GM12878 (cell line): Measurements from ENCODE around the gene PEX12. TPM values are rescaled to one million over a fixed set of nuclear protein-coding genes. Genes with fewer than 3 reads are reported as not detected.

Source experiments
- ATAC-seq: fragments of 200-7000 bp; cut with Tn5 transposase; 3 replicates; pipeline ENCODE4 v1.9.1; 2020; ENCODE audit warnings: mild to moderate bottlenecking, moderate library complexity
- BruUV-seq: library from RNA; stranded (reverse); fragments of 400-500 nt; replicated peaks from 2 replicates; lab custom pipeline; 2021; lab: Mats Ljungman, UMichigan
- CTCF ChIA-PET: fragments of 300-600 bp; sonication (Branson Sonifier 250); formaldehyde crosslinking; extraction: SDS; loops from one replicate; lab custom pipeline; 2021; ENCODE audit warnings: inconsistent platforms; lab: Yijun Ruan, JAX
- POLR2A ChIA-PET: fragments of 350-600 bp; formaldehyde crosslinking; extraction: SDS; loops from one replicate; lab custom pipeline; 2021; ENCODE audit warnings: inconsistent platforms; lab: Charles Lee
- RAD21 ChIA-PET: fragments of 300-600 bp; sonication (Branson Sonifier 250); formaldehyde crosslinking; loops from one replicate; lab custom pipeline; 2023; ENCODE audit warnings: antibody characterized with exemption; ENCODE audit not compliant: unreplicated experiment; lab: Charles Lee
- SMC1A ChIA-PET: fragments of 300-600 bp; sonication (Branson Sonifier 250); formaldehyde crosslinking; loops from one replicate; lab custom pipeline; 2023; ENCODE audit not compliant: unreplicated experiment, uncharacterized antibody; lab: Charles Lee
- DNase-seq: peaks from one replicate; pipeline ENCODE4 v3.0.0-alpha.2; 2011; ENCODE audit warnings: low read depth, low spot score
- FAIRE-seq: peaks from 3 replicates; lab custom pipeline; 2011; peaks lifted over from hg19 to GRCh38; lab: Jason Lieb, UNC
- H2AFZ ChIP-seq: 2 replicates; pipeline ENCODE4 v1.6.0; 2011; ENCODE audit warnings: low read depth, low read length, control low read depth; ENCODE audit not compliant: control insufficient read depth
- H3K27ac ChIP-seq: 2 replicates; pipeline ENCODE4 v1.5.1; 2011; ENCODE audit warnings: control low read depth; ENCODE audit not compliant: control insufficient read depth, insufficient read depth
- H3K27me3 ChIP-seq, 2 experiments: replicated peaks in 1 of 2; 2 replicates each; pipeline versions ENCODE4 v1.6.0 to v1.6.1; 2011; ENCODE audit warnings: low read length in 1 of 2; ENCODE audit not compliant: control insufficient read depth in 2 of 2, insufficient read depth in 2 of 2
- H3K36me3 ChIP-seq, 2 experiments: 2 replicates each; pipeline ENCODE4 v1.5.1; 2011; ENCODE audit warnings: low read length in 1 of 2; ENCODE audit not compliant: control insufficient read depth in 2 of 2, insufficient read depth in 2 of 2
- H3K4me1 ChIP-seq: 2 replicates; pipeline ENCODE4 v1.6.1; 2011; ENCODE audit warnings: mild to moderate bottlenecking, low read length, moderate library complexity, mixed read lengths; ENCODE audit not compliant: control insufficient read depth, insufficient read depth
- H3K4me2 ChIP-seq: 2 replicates; pipeline ENCODE4 v1.6.0; 2011; ENCODE audit warnings: control low read depth; ENCODE audit not compliant: control insufficient read depth, insufficient read depth
- H3K4me3 ChIP-seq: fragments of 200-600 bp; sonication (generic); 2 replicates; pipeline ENCODE4 v1.5.1; 2016
- H3K79me2 ChIP-seq: 2 replicates; pipeline ENCODE4 v1.6.0; 2011; ENCODE audit warnings: low read length; ENCODE audit not compliant: control insufficient read depth, insufficient read depth
- H3K9ac ChIP-seq: 2 replicates; pipeline ENCODE4 v1.8.0; 2011; ENCODE audit warnings: low read length, control low read depth, mixed read lengths; ENCODE audit not compliant: control insufficient read depth, insufficient read depth
- H3K9me3 ChIP-seq: replicated peaks from 3 replicates; pipeline ENCODE4 v1.5.1; 2011; ENCODE audit warnings: mild to moderate bottlenecking, low read length; ENCODE audit not compliant: control insufficient read depth, insufficient read depth
- H4K20me1 ChIP-seq: 2 replicates; pipeline ENCODE4 v1.6.0; 2011; ENCODE audit not compliant: control insufficient read depth, insufficient read depth
- ATF7 ChIP-seq: fragments of 450-650 bp; IDR thresholded peaks from 2 replicates; pipeline ENCODE4 v1.6.1; 2016; ENCODE audit warnings: low read depth, mild to moderate bottlenecking
- CREB1 ChIP-seq: IDR thresholded peaks from 2 replicates; pipeline ENCODE4 v1.6.1; 2012; ENCODE audit warnings: low read depth, mild to moderate bottlenecking, inconsistent platforms
- IRF5 ChIP-seq: fragments of 450-650 bp; IDR thresholded peaks from 2 replicates; pipeline ENCODE4 v1.6.1; 2017; ENCODE audit warnings: borderline replicate concordance
- LARP7 ChIP-seq: fragments of 450-650 bp; IDR thresholded peaks from 2 replicates; pipeline ENCODE4 v1.6.1; 2017; ENCODE audit warnings: mild to moderate bottlenecking
- RAD21 ChIP-seq: IDR thresholded peaks from 2 replicates; pipeline ENCODE4 v1.6.1; 2011; ENCODE audit warnings: mild to moderate bottlenecking, low read depth, low read length, moderate library complexity; ENCODE audit not compliant: insufficient read depth
- SMARCA5 ChIP-seq: fragments of 450-650 bp; IDR thresholded peaks from 2 replicates; pipeline ENCODE4 v1.6.1; 2017; ENCODE audit warnings: mild to moderate bottlenecking
- STAT3 ChIP-seq: IDR thresholded peaks from 2 replicates; pipeline ENCODE4 v1.6.1; 2011; ENCODE audit warnings: low read depth, low read length, improper control_type of control experiment
- TCF7 ChIP-seq: IDR thresholded peaks from 2 replicates; pipeline ENCODE4 v1.6.1; 2014; ENCODE audit warnings: antibody characterized with exemption, borderline replicate concordance
- ZNF384 ChIP-seq: IDR thresholded peaks from 2 replicates; pipeline ENCODE4 v1.6.1; 2012; ENCODE audit warnings: low read depth, mild to moderate bottlenecking, low read length, improper control_type of control experiment, borderline replicate concordance
- ZNF687 ChIP-seq: fragments of 450-650 bp; IDR thresholded peaks from 2 replicates; pipeline ENCODE4 v1.6.1; 2017; ENCODE audit warnings: mild to moderate bottlenecking, moderate library complexity
- ZSCAN29 ChIP-seq: fragments of 450-650 bp; IDR thresholded peaks from 2 replicates; pipeline ENCODE4 v1.6.1; 2017; ENCODE audit warnings: mild to moderate bottlenecking, moderate library complexity
- WGBS: methylation state at CpG from one replicate; pipeline ENCODE4 v1.1.6; 2016; ENCODE audit warnings: low lambda C conversion rate; ENCODE audit not compliant: insufficient replicate concordance, insufficient coverage; ENCODE audit errors: missing lambda C conversion rate; 5-methylcytosine and 5-hydroxymethylcytosine counted together
- in situ Hi-C: fragments of 300-500 bp; cut with MboI; formaldehyde crosslinking; loops from 9 replicates; pipeline ENCODE4 v1.14.3; 2018; ENCODE audit warnings: mixed read lengths
- intact Hi-C: fragments of 100-400 bp; cut with micrococcal nuclease; formaldehyde crosslinking; loops from one replicate; pipeline ENCODE4 v1.14.2; 2022; ENCODE audit not compliant: unreplicated experiment
- polyA plus RNA-seq, 11 experiments: library from polyadenylated mRNA; depleted of rRNA in 4 of 11; unstranded in 6 of 11; stranded (reverse) in 5 of 11; fragments of >200 nt; fragmentation: Nextera tagmentation in 4 of 11; fragmentation: Illumina TruSeq in 1 of 11; extraction: Ambion mirVana in 4 of 11; extraction: Trizol in 1 of 11; gene quantifications; 1 replicate in 1 of 11; 2 replicates in 10 of 11; pipeline versions ENCODE4 v1.2.1 to v1.2.3, GENCODE V29; 2011 to 2016; ENCODE audit warnings: inconsistent platforms in 2 of 11, missing spikeins in 2 of 11, low read depth in 1 of 11
- total RNA-seq, 4 experiments: library from RNA; depleted of rRNA in 3 of 4; stranded (reverse); fragments of >200 nt in 3 of 4; fragmentation: Illumina TruSeq in 1 of 4; extraction: Trizol in 1 of 4; gene quantifications; 2 replicates each; pipeline versions ENCODE4 v1.2.1 to v1.2.3, GENCODE V29; 2013 to 2021

The PEX12 gene
- total and polyA plus RNA-seq, 10 of the 15 experiments (the other 5 are each of a cell fraction or from before 2014, with no cell fraction given) = 2.9 to 15.8 (median 4.6) TPM

- TF ChIP-seq TCF7 (no peak), ZSCAN29 (no peak), CREB1 (0 out of 2 replicates have a peak, but pooled peaks have one; percentile 12), LARP7 (no peak), SMARCA5 (no peak), RAD21 (no peak)
- Histone ChIP-seq H3K27me3 (no peaks in the 10 kb centered on the region), H3K79me2 (no peaks in the 10 kb centered on the region), H2AFZ (no peak overlapping the region), H3K4me3 (no peak overlapping the region), H3K36me3 (no peaks in the 10 kb centered on the region; a peak in 1 of 4 replicates), H3K4me1 (no peaks in the 10 kb centered on the region), H3K9ac (no peak overlapping the region), H4K20me1 (no peaks in the 10 kb centered on the region), H3K27ac (no peak overlapping the region), H3K4me2 (no peak overlapping the region), H3K9me3 (no peaks in the 10 kb centered on the region)
- FAIRE-seq (no peak), DNase-seq (no peak), ATAC-seq (peak; percentile 68)
- in situ Hi-C loops (loop anchor here (5.0 kb wide), 1 partner anchor 47 kb away; no protein-coding TSS in a partner anchor), intact Hi-C loops (loop anchor here (5.0 kb wide), 1 partner anchor 193 kb away; no protein-coding TSS in a partner anchor)
- ChIA-PET RAD21 (interaction anchor here (0.6 to 1.4 kb wide), 4 partner anchors 10 to 937 kb away, joined by 3 to 5 read pairs (median 4); no protein-coding TSS in a partner anchor), POLR2A (interaction anchor here (0.6 to 1.5 kb wide), 3 partner anchors 13 to 116 kb away, joined by 3 to 6 read pairs (median 3); no protein-coding TSS in a partner anchor), CTCF (interaction anchor here (0.6 to 2.8 kb wide), 4 partner anchors 53 to 242 kb away, joined by 3 to 14 read pairs (median 6); no protein-coding TSS in a partner anchor), SMC1A (interaction anchor here (1.0 kb wide), 1 partner anchor 13 kb away, joined by 3 read pairs; no protein-coding TSS in a partner anchor)
- no TSS peak for BruUV-seq
- WGBS = 2% methylated on average over 5 of the region's 5 CpGs
Observed at GRCh38 chr17:35554668-35555067, 23.7 kb downstream of the PEX12 start.

- no peaks in the 10 kb centered on the region for H3K9me3 ChIP-seq
- BruUV-seq = no TSS peak
- H3K4me2 ChIP-seq = no peak overlapping the region
- no peaks in the 10 kb centered on the region for H3K79me2 ChIP-seq
- intact Hi-C loops = no loop called here
- no peaks in the 10 kb centered on the region for H3K4me1 ChIP-seq
- H4K20me1 ChIP-seq = no peaks in the 10 kb centered on the region
- no peak for ATAC-seq
- CTCF ChIA-PET = interaction anchor here (0.7 to 2.0 kb wide), 4 partner anchors 8 to 464 kb away, joined by 3 to 7 read pairs (median 4); no protein-coding TSS in a partner anchor
- no peak overlapping the region for H2AFZ ChIP-seq
- in situ Hi-C loops = no loop called here
- no peaks in the 10 kb centered on the region; a peak in 1 of 4 replicates for H3K36me3 ChIP-seq
- no peaks in the 10 kb centered on the region for H3K27me3 ChIP-seq
- FAIRE-seq = no peak
- RAD21 ChIA-PET = interaction anchor here (1.0 kb wide), 1 partner anchor 16 kb away, joined by 4 read pairs; the partner anchor contains the start of gene SLFN12L
- POLR2A ChIA-PET = interaction anchor here (1.5 kb wide), 1 partner anchor 14 kb away, joined by 6 read pairs; no protein-coding TSS in a partner anchor
- DNase-seq = no peak
- H3K4me3 ChIP-seq = no peak overlapping the region
- no peak overlapping the region for H3K27ac ChIP-seq
- 67% methylated on average over 4 of the region's 4 CpGs for WGBS
- SMC1A ChIA-PET = interaction anchor here (0.8 to 1.4 kb wide), 2 partner anchors 10 to 12 kb away, joined by 3 read pairs; no protein-coding TSS in a partner anchor
- H3K9ac ChIP-seq = no peak overlapping the region
- TF ChIP-seq ZNF384 (no peak), ATF7 (no peak), ZNF687 (no peak), IRF5 (no peak), STAT3 (no peak)
Observed at GRCh38 chr17:35553310-35553709, 25.1 kb downstream of the PEX12 start.
